GM23248 (cell line): ENCODE measurements around the gene BNIP3.

Experiments
- EZH2 ChIP-seq: fragments of 200-600 bp; sonication (generic); IDR thresholded peaks from 2 replicates; pipeline ENCODE4 v1.6.1; 2018; ENCODE audit warnings: antibody characterized with exemption, mild to moderate bottlenecking; ENCODE audit not compliant: insufficient read depth, poor library complexity, severe bottlenecking
- EZH2phosphoT487 ChIP-seq: fragments of 200-600 bp; sonication (generic); IDR thresholded peaks from 2 replicates; pipeline ENCODE4 v1.6.1; 2018; ENCODE audit warnings: antibody characterized with exemption, moderate library complexity, mild to moderate bottlenecking, low read depth; ENCODE audit not compliant: insufficient read depth

DNA sequence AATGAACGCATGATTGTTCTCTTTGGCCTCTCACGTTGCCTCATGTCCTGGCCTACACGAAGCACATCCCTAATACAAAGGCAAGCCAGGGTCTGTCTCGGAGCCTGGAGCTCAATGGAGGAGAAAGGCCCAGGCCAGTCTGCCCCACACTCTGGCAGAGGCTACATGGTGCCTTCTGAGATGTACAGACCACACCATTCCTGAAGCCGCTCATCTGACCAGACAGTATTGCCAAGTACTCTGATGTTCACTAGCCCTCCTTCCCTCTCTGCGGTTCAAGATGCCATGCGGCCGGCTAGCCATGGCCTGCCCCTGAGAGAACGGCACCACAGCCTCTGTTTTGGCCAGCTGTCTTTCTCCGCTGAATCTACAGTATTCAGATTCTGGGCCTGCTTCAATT is 5.9 kb downstream of the BNIP3 start:
- TF ChIP-seq EZH2 (no peak), EZH2phosphoT487 (no peak)
